Measurements from ENCODE around the gene ZNF571.

DNA sequence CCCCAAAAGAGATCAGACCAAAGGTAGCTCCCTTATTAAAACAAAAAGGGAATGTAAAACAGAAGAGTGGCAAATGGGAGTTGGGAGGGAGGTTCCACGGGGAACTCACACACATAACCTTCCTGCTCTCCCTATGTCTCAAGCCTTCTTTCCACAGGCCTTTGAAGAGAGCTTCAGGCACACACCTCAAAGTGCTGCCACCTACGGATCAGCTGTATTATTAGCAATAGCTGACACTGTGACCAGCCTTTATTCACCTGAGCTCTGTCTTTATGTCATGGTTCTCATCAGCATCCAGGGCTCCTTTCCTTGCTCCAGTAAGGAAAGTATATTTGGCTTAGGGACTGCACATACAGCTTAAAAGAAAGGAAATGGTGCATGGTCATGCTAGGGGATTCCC, 11.3 kb downstream of the ZNF571 start:
- TF ChIP-seq EZH2 (IDR thresholded peaks at IDR 0.05): no peak
- TF ChIP-seq, protein P1, sequence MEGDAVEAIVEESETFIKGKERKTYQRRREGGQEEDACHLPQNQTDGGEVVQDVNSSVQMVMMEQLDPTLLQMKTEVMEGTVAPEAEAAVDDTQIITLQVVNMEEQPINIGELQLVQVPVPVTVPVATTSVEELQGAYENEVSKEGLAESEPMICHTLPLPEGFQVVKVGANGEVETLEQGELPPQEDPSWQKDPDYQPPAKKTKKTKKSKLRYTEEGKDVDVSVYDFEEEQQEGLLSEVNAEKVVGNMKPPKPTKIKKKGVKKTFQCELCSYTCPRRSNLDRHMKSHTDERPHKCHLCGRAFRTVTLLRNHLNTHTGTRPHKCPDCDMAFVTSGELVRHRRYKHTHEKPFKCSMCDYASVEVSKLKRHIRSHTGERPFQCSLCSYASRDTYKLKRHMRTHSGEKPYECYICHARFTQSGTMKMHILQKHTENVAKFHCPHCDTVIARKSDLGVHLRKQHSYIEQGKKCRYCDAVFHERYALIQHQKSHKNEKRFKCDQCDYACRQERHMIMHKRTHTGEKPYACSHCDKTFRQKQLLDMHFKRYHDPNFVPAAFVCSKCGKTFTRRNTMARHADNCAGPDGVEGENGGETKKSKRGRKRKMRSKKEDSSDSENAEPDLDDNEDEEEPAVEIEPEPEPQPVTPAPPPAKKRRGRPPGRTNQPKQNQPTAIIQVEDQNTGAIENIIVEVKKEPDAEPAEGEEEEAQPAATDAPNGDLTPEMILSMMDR (IDR thresholded peaks at IDR 0.05): peak; percentile 18

Measured in neural progenitor cell (in vitro differentiated cells).